Stimulated activated CD4-positive, alpha-beta T cell treated with anti-CD3 and anti-CD28 coated beads, Interleukin-4, amount 100 ng/mL, for 1 hour (primary cell): ENCODE measurements around the gene ALDH16A1.
"Not testable (repeated sequence)": the region's sequence is repeated elsewhere in the genome, so short reads cannot be mapped to it uniquely, and the experiment has no call there.

Experiments used
- DNase-seq: peaks from one replicate; pipeline ENCODE4 v3.0.0-alpha.2; 2020

Gene ALDH16A1

GRCh38 chr19:49468746-49469447, 15.9 kb downstream of the ALDH16A1 start:
- no peak for DNase-seq

DNA sequence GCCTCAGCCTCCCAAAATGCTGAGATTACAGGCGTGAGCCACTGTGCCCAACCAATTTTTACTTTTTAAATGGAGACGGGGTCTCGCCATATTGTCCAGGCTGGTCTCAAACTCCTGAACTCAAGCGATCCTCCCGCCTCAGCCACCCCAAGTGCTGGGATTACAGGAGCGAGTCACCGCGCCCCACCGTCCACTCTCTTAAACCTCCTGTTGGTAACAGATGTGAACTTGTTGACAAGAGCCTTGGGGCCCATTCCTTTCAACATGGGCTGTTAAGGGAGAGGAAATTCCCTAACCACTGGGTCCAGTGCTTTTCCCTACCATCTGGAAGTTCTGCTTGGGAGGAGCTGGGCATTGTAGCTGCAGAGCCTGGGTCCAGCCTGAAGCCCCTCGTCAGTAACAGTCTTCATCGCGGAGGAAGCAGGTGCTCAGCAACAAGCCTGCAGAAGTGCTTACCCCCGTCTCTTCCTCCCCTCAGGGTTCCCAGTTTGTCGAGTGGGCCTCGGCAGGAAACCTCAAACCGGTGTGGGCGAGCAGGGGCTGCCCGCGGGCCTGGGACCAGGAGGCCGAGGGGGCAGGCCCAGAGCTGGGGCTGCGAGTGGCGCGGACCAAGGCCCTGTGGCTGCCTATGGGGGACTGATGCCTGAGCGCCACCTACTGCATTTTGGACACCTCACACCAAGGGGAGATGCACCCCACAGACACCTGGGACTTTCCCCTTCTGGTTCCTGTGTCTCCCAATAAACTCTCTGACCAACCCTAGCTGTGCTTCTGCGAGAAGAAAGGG, 17.0 kb downstream of the ALDH16A1 start:
- DNase-seq = peak; percentile 65

DNA sequence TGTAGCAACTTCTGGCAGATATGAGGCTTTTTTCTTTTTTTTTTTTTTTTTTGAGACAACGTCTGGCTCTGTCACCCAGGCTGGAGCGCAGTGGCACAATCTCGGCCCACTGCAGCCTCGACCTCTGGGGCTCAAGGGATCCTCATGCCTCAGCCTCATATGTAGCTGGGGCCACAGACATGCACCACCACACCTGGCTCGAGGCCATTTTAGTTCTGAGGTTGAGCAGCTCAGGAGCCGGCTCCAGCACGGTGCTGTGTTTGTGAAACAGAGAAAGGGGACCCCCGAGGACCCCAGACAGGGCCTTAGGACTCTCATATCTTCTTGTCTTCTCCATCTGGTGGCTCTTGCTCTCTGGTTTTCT, 17.6 kb downstream of the ALDH16A1 start:
- no peak for DNase-seq

DNA sequence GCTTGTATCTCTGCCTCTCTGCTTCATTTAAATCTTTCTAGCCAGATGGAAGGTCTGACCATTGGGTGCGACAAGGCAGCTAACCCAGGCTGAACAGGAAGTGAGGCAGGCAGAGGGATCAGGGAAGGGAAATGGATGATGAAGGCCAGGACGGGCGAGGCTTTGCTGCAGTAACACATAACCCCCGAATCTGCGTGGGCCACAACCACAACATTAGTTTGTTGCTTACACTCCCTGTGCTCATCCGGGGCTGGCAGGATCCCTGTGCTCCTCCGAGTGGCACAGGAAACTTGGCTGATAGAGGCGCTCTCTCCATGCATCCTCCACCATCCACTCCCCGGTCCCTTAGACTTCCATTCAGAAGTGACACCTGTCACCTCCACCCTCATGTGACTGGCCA, 19.9 kb downstream of the ALDH16A1 start:
- no peak for DNase-seq

GRCh38 chr19:49473501-49473867, 20.5 kb downstream of the ALDH16A1 start:
- DNase-seq = not testable (repeated sequence)

GRCh38 chr19:49473868-49474541, 21.0 kb downstream of the ALDH16A1 start, which contains the start of gene FLT3LG:
FLT3LG (plus strand) TSS chr19:49474215; CDS start chr19:49474640, 425 bp downstream.
- peak; percentile 88 for DNase-seq

DNA sequence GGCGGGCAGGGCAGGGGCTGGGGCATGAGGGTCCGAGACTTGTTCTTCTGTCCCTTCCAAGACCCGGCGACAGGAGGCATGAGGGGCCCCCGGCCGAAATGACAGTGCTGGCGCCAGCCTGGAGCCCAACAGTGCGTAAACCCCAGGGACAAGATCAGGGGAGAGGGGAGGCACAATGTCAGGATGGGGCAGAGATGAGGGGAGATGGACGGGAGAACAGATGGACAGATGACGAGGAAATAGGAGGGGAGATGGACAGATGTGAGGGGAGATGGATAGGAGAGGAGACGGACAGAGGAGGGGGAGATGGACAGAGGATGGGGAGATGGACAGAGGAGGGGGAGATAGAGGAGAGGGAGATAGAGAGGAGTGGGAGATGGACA, 21.5 kb downstream of the ALDH16A1 start:
- DNase-seq = no peak

DNA sequence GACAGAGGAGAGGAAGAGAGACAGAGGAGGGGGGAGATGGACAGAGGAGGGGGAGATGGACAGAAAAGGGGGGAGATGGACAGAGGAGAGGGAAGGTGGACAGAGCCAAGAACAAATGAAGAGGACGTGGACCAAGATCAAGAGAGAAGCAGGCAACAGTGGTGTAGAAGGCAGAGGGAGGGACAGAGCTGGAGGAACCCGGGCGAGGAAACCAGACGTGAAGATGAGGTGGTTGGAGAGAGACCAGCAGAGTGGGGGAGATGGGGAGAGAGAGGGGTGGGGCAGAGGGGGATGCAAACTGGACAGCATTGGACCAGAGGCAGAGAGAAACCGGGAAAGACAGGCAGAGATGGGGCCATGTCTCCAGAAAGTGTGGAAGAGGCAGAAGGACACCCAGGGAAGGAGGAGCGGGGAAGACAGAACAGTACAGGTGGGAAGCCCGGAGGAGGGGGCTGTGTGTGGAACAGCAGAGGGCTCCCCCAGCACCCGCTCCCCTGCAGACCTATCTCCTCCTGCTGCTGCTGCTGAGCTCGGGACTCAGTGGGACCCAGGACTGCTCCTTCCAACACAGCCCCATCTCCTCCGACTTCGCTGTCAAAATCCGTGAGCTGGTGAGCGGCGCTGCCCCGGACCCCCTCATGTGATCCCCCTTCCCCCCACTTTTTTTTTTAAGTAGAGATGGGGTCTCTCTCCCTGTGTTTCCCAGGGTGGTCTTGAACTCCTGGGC, 22.3 kb downstream of the ALDH16A1 start:
- no peak for DNase-seq

DNA sequence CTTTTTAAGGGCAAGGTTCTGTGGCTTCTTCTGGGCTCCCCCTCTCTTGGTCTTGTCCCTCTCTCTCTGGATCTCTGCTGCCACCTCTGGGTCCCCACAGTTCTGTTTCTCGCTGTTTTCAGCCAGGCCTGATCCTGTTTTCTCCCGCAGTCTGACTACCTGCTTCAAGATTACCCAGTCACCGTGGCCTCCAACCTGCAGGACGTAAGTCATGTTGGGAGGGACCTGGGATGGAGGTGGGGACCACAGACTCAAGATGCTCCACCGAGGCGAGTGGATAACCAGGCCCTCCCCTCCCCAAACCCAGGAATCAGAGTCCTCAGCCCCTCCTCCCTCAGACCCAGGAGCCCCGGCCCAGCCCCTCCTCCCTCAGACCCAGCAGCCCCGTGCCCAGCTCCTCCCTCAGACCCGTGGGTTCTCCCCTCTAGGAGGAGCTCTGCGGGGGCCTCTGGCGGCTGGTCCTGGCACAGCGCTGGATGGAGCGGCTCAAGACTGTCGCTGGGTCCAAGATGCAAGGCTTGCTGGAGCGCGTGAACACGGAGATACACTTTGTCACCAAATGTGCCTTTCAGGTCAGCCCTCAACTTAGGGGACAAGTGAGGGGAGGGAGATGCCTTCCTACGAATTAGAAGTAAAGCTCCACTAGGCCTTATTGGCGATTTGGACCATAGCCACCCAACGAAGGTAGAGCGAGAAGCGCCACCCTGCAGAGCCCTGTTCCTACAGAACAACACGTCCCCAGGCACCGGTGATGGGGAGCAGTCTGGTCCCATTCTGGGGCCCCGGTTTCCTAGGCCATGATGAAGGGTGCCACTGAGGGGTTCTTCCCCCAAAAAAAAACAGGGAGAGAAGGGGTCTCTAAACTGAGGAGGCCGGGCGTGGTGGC, 23.2 kb downstream of the ALDH16A1 start:
- peak; percentile 80 for DNase-seq

DNA sequence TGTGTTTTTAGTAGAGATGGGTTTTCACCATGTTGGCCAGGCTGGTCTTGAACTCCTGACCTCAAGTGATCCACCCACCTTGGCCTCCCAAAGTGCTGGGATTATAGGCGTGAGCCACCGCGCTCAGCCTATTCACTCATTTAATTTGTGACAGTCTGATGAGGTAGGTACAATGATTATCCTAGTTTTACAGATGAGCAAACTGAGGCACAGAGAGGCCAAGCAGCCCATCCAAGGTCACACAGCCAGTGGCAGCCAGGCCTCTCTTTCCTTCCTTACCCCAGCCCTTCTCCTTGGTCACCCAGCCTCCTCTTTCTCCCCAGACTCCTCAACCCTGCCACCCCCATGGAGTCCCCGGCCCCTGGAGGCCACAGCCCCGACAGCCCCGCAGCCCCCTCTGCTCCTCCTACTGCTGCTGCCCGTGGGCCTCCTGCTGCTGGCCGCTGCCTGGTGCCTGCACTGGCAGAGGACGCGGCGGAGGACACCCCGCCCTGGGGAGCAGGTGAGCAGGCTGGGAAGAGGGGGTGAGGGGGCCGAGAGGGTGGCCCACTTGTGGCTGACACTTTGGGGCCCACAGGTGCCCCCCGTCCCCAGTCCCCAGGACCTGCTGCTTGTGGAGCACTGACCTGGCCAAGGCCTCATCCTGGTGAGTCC, 27.1 kb downstream of the ALDH16A1 start:
- no peak for DNase-seq

DNA sequence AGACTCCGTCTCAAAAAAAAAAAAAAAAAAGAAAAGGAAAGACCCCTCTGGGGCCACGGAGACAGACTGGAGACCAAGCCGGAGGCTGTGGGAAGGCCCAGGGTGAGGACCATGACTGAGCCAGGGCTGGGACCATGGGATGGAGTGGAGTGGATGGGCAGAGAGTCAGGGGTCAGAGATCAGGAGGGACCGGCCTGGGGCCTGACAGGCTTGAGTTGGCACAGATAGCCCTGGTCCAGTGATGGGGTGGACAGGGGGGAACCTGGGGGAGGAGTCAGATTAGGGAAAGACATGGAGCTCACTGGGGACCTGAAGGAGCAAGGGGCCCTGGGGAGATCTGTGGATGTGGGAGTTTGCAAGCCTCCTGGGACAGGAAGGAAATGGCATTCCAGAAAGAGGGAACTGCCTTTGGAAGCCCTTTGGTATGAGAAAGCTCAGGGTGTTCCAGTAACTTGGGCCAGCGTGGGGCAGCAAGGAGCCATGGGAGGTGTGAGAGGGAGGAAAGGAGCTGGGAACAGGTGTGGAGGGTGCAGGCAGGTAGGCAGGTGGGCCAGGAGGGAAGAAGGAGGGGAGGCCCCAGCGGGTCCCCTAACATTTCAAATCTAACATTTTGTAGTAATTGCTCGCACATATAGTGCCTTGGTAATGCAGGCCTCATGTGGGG, 28.1 kb downstream of the ALDH16A1 start:
- DNase-seq = no peak

DNA sequence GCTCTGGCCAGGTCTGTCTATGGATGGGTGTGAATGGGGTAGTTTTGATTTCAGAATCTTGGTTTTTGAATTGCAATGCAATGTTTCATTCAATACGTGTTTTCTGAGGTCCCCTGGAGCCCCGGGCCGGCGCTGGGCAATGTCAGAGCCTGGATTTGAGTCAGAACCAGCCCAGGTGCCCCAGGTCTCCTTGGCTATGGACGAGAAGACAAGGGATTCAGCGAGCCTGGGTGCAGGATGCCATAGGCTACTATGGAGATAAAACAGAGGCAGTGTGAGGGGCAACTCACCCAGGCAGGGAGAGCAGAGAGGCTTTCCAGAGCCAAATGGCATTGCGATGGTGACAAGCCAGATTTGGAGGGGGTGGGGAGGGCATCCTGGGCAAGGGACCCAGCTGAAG, 33.2 kb downstream of the ALDH16A1 start:
- DNase-seq = no peak

GRCh38 chr19:49486710-49487276, 33.8 kb downstream of the ALDH16A1 start:
- DNase-seq = no peak

GRCh38 chr19:49487277-49488045, 34.4 kb downstream of the ALDH16A1 start, which contains the start of gene RPL13A:
RPL13A (plus strand) TSS chr19:49487608; CDS start chr19:49487630, 22 bp downstream.
- DNase-seq = peak; percentile 100

DNA sequence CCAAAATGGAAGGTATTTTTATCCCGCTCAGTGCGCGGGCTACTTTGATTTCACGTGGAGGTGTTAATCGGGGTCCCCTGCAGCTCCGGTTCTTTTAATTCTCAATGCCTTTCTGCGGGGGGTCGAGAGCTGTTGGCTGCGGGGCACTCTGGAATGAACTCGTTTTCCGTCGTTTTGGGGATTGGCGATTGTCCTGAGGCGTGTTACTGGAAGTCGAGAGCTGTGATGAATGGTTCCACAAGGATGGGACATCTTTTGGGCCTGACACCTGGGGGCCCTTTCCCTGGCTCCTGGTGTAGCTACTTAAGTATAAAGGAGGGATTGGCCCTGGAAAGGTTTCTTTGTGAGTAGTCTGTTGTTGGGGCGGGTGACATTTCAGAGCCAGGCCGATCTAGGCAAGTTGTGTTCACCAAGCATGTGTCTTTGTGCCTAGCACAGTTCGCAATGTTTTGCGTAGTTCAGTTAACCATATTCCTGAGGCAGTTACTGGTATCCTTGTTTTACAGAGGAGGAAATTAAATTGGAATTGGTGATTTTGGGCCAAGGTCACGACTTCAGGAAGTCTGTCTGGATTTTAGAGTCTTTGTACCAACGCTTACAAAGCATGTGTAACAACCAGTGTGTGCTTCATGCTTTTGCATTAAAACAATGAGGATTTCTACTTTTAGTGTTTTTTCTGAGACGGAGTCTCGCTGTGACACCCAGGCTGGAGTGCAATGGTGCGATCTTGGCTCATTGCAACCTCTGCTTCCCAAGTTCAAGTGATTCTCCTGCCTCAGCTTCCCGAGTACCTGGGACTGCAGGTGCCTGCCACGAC, 35.2 kb downstream of the ALDH16A1 start:
- DNase-seq = no peak

DNA sequence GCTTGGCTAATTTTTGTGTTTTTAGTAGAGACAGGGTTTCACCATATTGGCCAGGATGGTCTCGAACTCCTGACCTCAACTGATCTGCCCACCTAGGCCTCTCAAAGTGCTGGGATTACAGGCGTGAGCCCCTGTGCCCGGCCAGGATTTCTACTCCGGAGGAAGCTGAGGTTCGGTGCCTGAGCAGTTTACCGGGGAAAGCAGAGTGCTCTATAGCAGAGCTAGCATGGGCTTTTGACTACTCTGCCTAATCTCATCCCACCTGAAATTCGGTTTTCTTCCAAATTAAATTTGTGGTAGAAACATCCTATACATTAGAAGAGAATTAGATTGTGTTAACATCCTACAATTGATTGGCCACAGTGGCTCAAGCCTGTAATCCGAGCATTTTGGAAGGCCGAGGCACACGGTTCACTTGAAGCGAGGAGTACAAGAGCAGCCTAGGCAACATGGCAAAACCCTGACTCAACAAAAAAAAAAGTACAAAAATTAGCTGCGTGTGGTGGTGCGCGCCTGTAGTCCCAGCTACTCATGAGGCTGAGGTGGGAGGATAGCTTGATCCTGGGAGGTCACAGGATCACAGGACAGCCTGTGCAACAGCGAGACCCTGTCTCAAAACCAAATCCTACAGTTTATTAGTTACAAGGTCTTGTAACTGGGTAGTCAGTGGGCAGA, 36.0 kb downstream of the ALDH16A1 start:
- DNase-seq = no peak

DNA sequence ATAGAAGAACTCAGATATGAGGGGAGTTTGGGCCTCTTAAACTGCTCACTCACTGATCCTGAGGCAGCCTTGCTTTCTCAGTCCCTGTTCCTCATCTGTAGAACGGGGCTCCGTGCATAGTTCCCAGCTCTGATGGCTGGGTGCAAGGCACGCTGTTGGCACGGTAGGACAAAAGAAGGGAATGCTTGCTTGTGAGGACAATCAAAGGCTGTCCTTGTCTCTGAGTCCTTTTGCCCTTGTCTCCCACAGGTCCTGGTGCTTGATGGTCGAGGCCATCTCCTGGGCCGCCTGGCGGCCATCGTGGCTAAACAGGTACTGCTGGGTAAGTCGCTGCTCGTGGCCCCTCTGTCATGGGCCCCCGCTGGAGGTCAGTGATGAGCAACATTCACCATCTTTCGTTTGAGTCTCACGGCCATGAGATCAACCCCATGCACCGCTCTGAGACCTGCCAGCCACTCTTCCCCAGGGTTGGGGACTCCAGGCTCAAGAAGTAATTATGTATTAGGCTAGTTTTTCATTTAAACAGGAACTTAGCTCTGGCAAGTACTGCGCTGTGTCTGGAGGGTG, 36.7 kb downstream of the ALDH16A1 start:
- peak; percentile 38 for DNase-seq
